ENCODE data around the gene AFDN. TPM values are rescaled to one million over a fixed set of nuclear protein-coding genes. Genes with fewer than 3 reads are reported as not detected.
A peak's percentile ranks its signal among the peaks of the same experiment; 100 is the strongest.

The AFDN gene
- total RNA-seq, 3 donors from 2014 or later, result 93.1 to 292 (median 170) TPM

- Histone ChIP-seq H3K27ac (peak overlapping the region in 1 of 2 donors; percentile 5), H3K27me3 (no peaks in the 10 kb centered on the region), H3K36me3 (no peaks in the 10 kb centered on the region), H3K4me3 (no peak overlapping the region), H3K9me3 (no peaks in the 10 kb centered on the region), H3K4me1 (no peaks in the 10 kb centered on the region)
- intact Hi-C loops (cut with DNase I; ENCODE audit: low total_unique reads), result no loop called here
- no peak for DNase-seq (ENCODE audit: low spot score in 2 of 2)
- TF ChIP-seq CTCF (IDR thresholded peaks at IDR 0.05), result no peak
- TF ChIP-seq POLR2AphosphoS5 (IDR thresholded peaks at IDR 0.05), result peak in 2 of 3 donors; percentile 21 to 33
- TF ChIP-seq POLR2A (IDR thresholded peaks at IDR 0.05), result no peak
Measured at GRCh38 chr6:167993169-167993568, 166.5 kb downstream of the AFDN start.

GRCh38 chr6:167993831-167994230 lies 167.1 kb downstream of the AFDN start:
- Histone ChIP-seq H3K4me1 (no peaks in the 10 kb centered on the region), H3K4me3 (no peak overlapping the region), H3K27ac (peak overlapping the region in 1 of 2 donors; percentile 49), H3K27me3 (no peaks in the 10 kb centered on the region), H3K9me3 (no peaks in the 10 kb centered on the region), H3K36me3 (no peaks in the 10 kb centered on the region)
- no peak for TF ChIP-seq POLR2AphosphoS5 (IDR thresholded peaks at IDR 0.05)
- no peak for TF ChIP-seq POLR2A (IDR thresholded peaks at IDR 0.05)
- intact Hi-C loops (cut with DNase I; ENCODE audit: low total_unique reads), result no loop called here
- no peak for DNase-seq (ENCODE audit: low spot score in 2 of 2)

DNA sequence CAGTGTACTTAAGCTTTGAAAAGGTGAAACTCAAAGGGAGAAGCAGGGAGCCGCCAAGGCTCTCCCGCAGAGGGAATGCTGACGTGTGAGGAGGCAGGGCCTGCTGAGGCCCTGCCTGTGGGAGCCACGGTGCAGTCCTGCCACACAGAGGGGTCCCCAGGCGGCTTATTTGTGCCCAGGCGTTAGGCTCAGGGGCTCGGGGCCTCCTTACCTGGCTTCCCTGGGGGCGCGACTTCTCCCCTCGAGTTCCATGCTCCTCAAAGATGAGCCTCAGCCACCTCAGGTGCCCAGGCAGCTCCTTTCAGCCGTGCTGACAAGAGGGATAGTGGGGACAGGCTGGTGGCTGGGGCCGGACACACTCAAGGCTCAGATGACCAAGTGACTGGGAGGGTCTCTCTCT lies 168.6 kb downstream of the AFDN start:
- intact Hi-C loops (cut with DNase I; ENCODE audit: low total_unique reads), result no loop called here
- no peak overlapping the region for H3K27ac ChIP-seq
- no peak overlapping the region for H3K4me3 ChIP-seq
- no peaks in the 10 kb centered on the region for H3K27me3 ChIP-seq
- no peaks in the 10 kb centered on the region for H3K4me1 ChIP-seq
- TF ChIP-seq POLR2A (IDR thresholded peaks at IDR 0.05) (no peak), POLR2AphosphoS5 (IDR thresholded peaks at IDR 0.05) (no peak), CTCF (IDR thresholded peaks at IDR 0.05) (no peak)
- no peaks in the 10 kb centered on the region for H3K9me3 ChIP-seq
- DNase-seq (ENCODE audit: low spot score in 2 of 2), result no peak
- no peaks in the 10 kb centered on the region for H3K36me3 ChIP-seq

DNA sequence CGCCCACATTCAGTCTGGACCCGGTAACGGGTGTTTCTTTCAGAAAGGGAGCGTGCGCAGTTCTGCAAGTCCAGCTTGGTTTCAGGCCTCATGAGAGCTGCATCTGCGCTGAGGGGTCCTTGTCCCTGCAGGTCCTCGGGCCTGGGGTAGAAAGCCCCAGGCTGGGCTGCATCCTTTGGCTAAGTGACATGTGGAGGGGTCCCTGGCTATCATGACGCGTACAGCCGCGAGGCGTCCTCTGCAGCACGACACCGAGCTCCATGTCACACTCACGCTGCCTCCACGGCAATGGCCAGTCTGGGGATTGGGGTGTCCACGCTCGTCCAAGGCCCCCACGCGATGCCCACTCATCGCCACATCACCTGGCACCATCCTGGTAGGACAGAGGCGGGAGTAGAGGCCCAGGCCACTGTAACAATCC lies 169.0 kb downstream of the AFDN start:
- Histone ChIP-seq H3K4me3 (no peak overlapping the region), H3K27me3 (no peaks in the 10 kb centered on the region), H3K36me3 (no peaks in the 10 kb centered on the region), H3K4me1 (no peaks in the 10 kb centered on the region), H3K9me3 (no peaks in the 10 kb centered on the region), H3K27ac (no peak overlapping the region)
- no peak for DNase-seq (ENCODE audit: low spot score in 2 of 2)
- intact Hi-C loops (cut with DNase I; ENCODE audit: low total_unique reads), result no loop called here
- TF ChIP-seq CTCF (IDR thresholded peaks at IDR 0.05) (no peak), POLR2AphosphoS5 (IDR thresholded peaks at IDR 0.05) (no peak), POLR2A (IDR thresholded peaks at IDR 0.05) (no peak)

DNA sequence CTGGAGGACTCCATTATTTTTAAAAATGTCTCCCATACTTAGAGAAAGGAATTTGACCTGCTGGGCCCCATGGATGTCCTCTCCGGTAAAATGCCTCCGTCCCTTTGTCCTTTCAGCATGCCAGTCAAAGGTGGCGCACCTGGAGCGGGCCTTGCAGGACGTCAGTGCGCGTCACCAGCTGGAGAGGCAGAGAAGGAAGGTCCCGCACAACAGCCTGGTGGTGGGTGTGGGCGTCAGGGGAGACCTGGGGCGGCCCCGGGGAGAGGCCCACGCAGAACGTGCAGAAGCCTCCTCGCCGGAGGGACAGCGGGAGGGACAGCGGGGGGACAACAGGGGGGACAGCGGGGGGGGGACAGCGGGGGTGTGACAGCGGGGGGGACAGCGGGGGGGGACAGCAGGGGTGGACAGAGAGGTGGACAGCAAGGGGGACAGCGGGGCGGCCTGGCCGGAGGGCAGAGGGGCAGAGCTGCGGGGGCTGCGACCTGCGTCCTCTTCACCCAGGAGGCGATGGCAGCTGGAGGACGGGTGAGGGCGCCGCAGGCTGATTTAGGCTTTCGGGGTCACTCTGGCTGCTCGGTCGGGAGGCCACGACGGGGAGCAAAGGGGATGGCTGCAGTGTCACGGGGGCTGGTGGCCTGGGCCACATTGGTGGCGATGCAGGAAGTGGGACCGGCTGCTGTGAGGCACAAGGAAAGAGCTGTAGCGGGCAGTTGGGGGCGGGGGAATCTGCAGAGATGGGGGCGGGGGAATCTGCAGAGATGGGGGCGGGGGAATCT lies 169.9 kb downstream of the AFDN start:
- DNase-seq (ENCODE audit: low spot score in 2 of 2), result no peak
- Histone ChIP-seq H3K27me3 (no peaks in the 10 kb centered on the region), H3K4me3 (no peak overlapping the region), H3K27ac (no peak overlapping the region), H3K36me3 (no peaks in the 10 kb centered on the region), H3K4me1 (no peaks in the 10 kb centered on the region), H3K9me3 (no peaks in the 10 kb centered on the region)
- intact Hi-C loops (cut with DNase I; ENCODE audit: low total_unique reads), result no loop called here
- TF ChIP-seq CTCF (IDR thresholded peaks at IDR 0.05), result no peak
- no peak for TF ChIP-seq POLR2AphosphoS5 (IDR thresholded peaks at IDR 0.05)
- TF ChIP-seq POLR2A (IDR thresholded peaks at IDR 0.05), result no peak
